Prostate gland (tissue), 2 donors: ENCODE results near the gene PRKG1.

Source experiments
- CTCF ChIP-seq, 4 experiments: fragments of 200-600 bp in 2 of 4; fragments of 450-650 bp in 2 of 4; sonication (generic) in 2 of 4; IDR thresholded peaks; 1 replicate in 3 of 4; 2 replicates in 1 of 4; pipeline ENCODE4 v1.5.1; 2016 to 2019; ENCODE audit warnings: antibody characterized with exemption in 4 of 4, mild to moderate bottlenecking in 2 of 4, moderate library complexity in 2 of 4
- POLR2A ChIP-seq: fragments of 450-650 bp; IDR thresholded peaks from one replicate; pipeline ENCODE4 v1.6.1; 2016; ENCODE audit warnings: antibody characterized with exemption, mild to moderate bottlenecking

- TF ChIP-seq CTCF (IDR thresholded peaks at IDR 0.05) (no peak), POLR2A (no peak)
These were observed 411.4 kb downstream of the PRKG1 start for GRCh38 chr10:51485668-51486067.
